Smooth muscle cell of the brain vasculature (primary cell): ENCODE results near the gene GRB7.

ENCODE experiments used
- DNase-seq: peaks from one replicate; pipeline ENCODE4 v3.0.0-alpha.2; 2012; ENCODE audit warnings: low read depth, low spot score

GRB7 gene

DNA sequence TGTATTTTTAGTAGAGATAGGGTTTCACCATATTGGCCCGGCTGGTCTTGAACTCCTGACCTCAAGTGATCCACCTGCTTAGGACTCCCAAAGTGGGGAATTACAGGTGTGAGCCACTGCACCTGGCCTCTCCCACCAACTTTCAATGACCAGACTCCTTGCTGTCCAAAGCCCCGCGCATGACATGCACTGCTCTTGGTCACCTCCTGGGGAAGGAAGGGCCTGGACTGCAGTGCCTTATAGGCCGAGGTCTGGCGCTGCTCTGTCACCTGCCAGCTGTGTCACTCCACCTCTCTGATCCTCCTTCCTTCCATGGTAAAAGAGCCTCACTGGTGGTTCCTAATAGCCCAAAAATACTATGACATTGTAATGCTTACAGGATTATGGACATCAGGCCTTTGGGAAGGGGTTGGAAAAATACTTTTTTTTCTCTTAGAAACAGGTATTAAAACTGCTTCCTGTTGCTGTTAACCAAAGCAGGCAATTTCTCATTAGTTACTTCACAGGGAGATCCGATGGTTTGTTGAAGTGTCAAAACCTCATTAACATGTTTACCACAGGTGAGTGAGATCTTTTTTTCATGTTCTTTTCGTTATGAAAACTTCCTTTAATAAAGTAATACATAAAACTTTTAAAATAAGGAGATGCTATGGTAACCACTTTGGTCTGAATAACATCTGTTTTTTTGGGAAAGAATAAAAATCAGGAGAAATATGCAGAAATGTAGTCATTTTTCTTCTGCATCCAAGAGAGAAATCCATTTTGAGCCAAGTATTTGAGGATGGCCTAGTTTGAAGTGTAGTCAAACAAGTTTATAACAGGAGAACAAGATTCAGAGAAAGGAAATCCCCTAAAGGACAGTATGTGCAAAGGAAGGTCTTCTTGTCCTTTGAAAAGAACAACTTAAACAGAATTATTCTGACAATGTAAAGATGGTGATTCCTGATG is 35.5 kb downstream of the GRB7 start:
- no peak for DNase-seq

DNA sequence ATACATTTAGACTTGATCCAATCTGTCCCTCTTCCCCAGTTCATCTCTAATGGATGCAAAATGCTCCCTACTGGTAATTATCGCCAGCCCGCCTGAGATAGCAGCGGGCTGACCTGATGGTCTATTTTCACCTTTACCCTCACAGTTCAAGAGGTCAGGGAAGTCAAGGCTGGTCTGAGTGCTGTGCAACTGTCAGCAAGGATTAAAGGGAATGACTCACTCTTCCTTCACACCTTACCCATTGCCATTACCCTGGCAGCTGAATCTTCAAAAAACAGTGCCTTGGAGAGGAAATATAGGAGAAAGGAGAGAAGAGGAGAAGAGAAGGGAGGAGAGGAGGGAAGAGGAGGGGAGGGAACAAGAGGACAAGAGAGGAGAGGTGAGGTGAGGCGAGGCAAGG is 36.3 kb downstream of the GRB7 start:
- DNase-seq = no peak

DNA sequence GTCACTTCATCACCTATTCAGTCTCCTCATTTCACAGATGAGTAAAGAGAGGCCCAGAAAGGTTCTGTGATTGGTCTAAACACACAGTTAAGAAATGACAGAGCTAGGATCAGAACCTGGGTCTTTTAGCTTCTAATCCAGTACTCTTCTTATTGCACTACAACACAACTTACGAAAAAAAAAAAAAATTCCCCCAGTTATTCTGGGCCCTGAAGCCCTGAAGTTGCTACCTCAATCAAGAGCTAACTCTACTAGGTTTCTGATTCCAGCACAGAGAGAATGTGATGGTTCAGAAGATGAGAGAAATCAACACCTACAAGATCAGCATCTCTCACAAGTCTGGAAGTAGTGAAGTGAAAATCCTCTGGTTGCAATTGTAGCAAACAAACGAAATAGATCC is 37.3 kb downstream of the GRB7 start:
- DNase-seq = no peak

DNA sequence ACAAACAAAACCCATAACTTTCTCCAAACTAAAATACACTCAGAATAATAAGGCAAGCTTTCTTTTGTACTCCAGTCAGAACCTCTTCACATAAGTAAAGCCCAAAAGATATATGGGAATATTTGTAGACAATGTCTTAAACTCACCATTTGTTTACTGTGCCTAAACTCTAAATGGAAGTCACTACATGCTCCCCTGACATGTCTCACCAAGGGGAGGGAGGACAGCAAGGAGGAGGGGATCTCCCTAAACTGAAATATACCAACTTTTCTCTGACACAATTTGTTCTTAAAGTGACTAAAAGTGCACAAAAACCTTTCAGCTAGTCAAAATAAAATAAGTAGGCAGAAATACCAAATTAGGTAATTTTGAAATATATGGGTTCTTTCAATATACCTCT is 38.5 kb downstream of the GRB7 start:
- no peak for DNase-seq

DNA sequence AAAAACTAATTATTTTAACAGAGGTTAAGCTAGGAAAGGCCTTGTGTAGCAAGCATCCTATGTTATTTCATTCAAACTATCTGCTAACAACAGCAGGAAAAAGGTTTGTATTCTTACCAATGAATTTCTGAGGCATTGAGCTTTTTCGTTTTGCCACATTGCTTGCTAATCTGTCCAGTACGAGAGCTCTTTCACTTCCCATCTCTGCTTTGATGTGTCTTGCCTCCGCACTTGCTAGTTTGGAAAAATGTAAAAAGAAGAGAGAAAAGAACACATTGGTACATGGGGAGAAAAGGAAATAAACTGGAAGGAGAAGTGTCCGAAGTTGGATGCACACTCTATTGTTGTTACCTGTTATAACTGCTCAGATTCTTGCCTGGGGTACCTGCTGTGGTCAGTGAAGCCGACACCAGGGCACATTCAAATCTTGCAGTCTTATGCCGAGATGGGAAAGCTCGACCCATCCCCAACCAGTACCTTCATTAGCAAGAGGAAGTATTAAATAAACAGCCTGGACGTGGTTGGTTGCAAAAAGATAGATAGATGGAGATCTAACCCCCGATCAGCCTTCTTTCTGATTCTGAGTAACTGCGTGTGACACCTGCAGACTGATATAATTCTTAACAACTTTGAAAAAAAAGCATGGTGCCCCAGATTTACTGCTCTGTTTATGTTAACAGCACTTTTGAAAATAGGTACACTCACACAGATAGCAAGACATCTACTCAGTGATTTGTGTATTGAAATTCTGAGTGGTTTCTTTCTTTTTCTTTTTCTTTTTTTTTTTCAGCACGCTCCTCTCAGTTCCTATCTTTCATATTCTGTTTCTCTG is 40.0 kb downstream of the GRB7 start:
- no peak for DNase-seq

DNA sequence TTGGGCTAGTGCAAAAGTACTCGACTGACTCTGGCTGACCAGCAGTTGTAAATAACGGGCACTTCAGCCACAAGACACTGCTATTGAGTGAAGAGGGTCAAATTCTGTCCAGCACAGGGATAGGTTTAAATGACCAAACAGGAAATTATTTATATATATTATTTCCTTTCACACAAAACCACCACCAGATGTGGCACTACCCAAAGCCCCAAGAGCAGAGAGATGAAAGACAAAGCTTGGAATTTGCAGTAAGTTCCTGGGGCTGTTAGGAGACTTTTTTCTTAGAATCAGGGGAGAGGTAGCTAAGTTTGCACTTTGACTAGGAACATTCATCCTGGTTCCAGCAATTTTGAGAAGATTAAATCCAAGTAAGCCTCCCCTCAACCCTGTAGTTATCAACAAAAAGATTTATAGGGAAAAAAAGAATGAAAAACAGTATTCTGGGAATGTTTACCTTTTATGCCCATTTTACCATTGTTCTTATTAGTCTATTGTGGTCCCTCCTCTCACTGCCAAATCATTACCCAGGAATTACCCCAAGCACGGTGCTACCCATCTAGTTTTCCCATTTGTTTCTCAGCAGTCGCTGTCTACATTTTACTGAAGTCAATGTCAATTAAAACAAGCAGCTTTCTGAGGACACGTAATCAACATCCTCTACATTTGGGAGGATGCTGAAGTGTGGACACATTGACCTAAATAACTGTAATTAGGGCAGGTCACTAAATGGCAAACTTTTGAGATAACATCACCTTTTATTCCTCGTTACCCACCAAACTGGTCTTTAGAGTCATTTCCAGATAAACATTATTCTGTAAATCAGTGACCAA is 43.5 kb downstream of the GRB7 start:
- no peak for DNase-seq

DNA sequence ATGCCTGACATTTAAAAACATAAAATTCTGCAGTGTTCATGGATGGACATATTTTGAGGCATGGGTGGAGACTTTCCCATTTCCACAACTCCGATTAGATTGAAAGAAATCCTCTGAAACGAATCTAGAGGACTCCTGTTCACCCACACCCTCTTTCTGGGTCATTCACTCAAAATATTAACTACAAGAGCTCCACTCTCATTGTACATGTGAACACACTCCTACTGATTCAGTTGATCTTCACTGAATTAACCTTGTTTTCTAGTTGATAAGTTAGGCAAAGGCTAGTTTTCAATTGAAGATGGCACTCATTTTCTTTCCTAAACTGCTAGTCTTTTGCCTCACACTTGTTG is 44.1 kb downstream of the GRB7 start:
- no peak for DNase-seq

DNA sequence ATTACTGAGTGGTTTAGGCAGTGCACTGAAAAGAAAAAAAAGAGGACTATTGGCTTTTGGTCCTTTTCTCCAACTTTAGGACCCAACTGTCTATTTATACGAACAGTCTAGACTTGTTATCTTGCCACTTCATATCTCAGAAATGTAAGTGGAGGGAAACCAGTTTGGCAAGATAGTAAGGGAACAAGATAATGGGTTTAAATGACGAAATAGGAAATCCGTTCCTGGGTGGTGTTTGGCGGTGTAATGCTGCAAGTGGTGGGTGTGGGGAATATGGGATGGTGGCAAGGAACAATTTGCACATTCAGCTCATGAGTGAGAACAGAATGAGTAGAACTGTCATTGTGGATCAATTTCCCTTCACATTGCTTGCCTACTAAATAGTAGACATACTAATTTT is 44.7 kb downstream of the GRB7 start:
- DNase-seq = no peak

DNA sequence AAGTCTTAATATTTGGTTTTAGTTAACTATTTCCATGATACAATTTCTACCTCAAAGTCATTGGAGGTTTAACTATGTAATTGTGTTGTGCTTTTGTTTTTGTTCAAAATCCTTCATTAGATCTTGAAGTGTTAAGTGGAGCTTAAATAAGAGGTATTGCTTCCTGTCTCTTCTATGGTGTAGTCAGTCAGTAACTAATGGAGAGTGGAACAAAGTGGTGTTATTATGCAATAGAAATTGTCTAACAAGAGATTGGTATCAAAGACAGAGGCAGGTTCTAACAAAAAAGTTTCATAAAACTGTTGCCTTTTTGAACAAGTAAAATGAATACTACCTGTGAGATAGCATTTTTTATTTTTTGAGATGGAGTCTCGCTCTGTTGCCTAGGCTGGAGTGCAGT is 45.2 kb downstream of the GRB7 start:
- no peak for DNase-seq

DNA sequence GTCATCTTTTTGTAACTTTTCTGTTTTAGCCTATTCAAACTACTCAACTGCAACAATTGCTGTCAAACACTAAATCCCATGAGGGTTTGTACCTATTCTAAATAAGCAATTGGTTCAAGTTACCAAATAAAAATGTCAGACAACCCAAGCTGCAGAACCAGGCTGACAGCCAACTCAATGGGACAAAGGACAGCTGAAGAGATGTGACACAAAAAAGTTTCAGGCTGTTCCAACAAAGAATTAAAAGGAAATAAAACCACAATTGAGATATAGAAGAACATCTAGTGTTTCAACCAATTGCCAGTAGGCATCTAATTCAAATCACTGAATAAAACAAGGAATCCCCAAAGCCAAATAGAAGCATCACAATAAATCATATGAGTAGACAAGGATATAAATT is 49.3 kb downstream of the GRB7 start:
- no peak for DNase-seq

DNA sequence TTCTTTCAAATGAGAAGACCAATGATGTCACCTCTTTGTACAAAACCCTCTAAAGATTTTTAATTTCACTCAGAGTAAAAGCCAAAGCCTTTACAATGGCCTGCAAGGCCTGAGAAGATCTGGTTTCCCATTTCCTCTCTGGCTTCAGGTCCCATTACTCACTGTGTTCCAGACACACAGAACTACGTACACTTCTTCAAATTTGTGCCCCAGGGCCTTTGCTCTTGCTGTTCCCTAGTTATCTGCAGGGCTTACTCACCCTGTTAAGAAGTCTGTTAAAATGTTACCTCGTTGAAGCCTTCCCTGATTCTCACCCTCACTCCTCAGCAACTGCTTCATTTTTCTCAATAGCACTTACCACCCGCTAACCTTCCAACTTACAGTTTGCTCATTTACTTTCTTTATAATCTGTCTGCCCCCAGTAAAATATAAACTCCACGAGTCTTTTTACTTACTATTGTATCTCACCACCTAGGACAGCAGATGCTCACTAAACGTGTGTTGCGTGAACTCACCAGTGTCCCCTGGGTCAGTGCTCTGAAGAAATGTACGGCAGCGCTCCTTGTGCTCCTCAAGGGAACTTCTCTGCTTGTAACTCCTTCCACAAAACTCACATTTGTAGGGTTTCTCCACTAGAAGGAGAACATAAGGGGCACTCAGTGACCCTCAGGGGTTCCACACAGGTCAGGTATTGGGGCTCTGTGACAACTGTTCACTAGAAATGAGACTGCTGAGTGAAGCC is 50.2 kb downstream of the GRB7 start:
- no peak for DNase-seq

DNA sequence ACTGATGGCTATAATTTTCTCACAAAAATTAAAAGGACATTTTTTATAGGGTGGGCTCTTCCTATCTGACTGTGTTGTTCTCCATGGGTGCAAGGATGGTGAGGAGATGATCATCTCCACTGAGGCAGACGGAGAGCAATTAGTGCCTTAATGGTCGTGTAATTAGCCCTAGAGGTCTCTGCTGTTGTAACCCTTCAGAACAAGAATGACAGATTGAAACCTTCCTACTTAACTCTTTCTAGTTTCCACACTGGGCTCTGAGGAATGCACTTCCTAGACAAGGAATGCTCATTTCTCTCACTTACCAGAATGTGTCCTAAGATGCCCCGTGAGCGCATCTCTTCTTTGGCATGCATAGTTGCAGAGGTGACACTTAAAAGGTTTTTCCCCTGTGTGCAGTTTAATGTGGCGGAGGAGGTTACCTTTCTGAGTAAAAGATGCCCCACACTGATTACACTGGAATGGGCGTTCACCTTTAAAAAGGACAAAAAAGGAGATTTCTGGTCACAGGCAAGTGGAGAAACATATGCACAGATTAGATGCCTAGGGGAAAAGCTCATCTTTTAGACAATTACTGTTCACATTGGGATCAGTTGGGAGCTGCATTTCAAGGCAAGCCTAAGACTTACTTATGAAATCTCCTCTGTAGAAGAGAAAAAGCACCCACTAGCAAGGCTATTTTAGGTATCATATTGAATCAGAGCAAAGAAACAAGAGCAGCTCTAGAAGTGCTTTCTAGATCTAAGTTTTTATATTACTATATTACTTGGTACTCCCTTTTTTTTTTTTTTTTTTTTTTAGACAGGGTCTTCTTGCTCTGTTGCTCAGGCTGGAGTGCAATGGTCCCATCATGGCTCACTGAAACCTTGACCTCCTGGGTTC is 53.6 kb downstream of the GRB7 start:
- no peak for DNase-seq

DNA sequence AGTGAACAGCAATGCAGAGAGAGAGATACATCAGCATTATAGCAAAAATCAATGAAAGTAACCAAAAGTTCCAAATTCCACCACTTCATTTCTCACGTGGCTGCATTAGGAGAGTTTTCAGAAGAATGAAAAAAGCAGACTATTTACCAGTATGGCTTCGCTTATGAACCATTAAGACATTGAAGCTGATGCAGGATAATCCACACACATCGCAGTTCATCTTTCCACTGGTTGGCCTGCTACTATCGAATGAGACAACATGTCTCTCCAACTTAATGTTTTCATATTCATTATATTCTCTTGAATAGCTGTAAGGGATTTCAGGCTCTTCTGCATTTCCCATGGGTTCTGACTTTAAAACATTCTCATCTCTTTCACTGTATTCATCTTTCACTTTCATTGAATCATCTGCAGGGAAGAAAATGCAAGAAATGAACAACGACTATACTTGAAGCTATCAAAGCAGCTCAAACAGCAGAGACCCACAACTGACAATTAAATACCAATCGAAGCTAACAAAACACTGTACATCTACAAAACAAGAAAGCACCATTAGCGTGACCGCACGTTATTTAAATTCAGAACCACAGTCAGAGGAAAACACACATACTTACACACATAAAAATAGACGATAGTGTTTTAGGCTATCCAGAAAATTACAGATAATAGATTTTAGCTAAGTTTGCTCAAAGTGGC is 54.9 kb downstream of the GRB7 start:
- DNase-seq = no peak

DNA sequence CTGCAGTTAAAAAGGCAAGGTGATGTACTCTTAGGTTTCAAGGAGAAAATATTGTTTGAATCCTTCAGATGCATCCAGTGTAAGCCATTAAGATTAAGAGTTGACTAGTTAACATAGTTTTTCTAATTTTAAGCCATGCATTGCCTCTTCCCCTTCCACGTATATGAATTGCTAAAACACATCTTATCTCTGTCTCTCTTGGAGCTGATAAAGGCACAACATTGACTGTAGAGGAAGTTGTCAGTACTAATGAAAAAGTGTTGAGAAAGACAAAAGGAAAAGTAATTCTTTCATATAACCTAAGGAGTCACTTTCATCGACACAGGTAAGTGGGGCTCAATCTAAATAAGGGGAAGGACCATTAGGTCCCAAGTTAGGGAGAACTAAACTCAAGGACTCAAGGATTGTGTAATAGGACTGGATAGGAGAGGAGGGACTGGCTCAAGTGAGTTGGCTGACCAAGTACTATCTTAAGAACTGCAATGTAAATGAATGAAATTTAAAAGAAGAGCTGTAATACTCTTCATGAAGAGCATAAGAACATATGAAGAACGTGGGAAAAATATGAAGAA is 55.6 kb downstream of the GRB7 start:
- DNase-seq = no peak

DNA sequence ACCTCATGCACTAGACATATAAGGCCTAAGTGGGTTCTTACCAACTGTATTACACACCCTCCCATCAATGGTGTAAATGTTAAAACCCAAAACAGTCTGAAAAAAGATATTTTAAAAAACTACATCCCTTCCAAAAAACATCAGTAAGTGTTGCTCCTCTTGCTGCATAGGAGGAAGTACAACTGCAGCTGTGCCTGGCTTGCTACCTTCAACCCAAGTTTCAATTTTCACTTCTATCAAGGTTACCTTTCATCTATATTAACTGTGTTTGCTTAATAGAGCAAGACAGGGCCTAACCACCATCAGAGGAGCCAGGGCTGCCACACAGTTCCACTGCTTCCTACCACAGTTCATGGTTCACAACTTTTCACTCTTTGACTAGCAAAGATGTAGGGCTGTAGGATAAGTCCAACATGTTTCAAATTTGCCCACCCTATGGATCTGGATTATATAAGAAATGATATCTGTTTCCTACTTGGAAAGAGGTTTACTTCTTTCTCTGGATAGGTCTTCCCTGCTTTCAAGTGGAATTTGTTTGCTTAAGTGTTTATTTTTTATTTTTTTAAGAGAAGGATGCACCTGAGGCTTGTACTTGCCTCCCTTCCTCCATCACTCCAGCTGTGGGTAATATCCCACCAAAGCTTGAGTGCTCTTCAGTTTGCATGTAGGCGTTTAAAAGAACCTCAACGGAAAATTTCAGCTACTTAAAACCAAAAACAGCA is 56.7 kb downstream of the GRB7 start:
- no peak for DNase-seq
